HG02973 (cell line): ENCODE data around the gene BRSK1.

Experiments used
- ATAC-seq: cut with Tn5 transposase; IDR thresholded peaks from one replicate; pipeline ENCODE4 v1.9.1; 2021; ENCODE audit warnings: moderate library complexity; ENCODE audit not compliant: unreplicated experiment

BRSK1 gene

GRCh38 chr19:55350620-55351315, 67.0 kb downstream of the BRSK1 start:
- no peak for ATAC-seq

GRCh38 chr19:55352040-55352439, 68.2 kb downstream of the BRSK1 start:
- no peak for ATAC-seq

GRCh38 chr19:55352549-55353145, 68.8 kb downstream of the BRSK1 start:
- no peak for ATAC-seq

GRCh38 chr19:55353356-55353802, 69.6 kb downstream of the BRSK1 start:
- ATAC-seq: no peak

GRCh38 chr19:55353803-55354697, 70.3 kb downstream of the BRSK1 start:
- no peak for ATAC-seq

GRCh38 chr19:55354698-55355212, 71.0 kb downstream of the BRSK1 start, which contains the start of gene COX6B2:
Gene COX6B2, minus strand, starts transcription at chr19:55354719. Its CDS starts 198 bp downstream, at chr19:55354521.
- ATAC-seq: no peak

GRCh38 chr19:55355213-55355821, 71.5 kb downstream of the BRSK1 start:
- ATAC-seq: no peak

- ATAC-seq: no peak
These were observed 74.7 kb downstream of the BRSK1 start for GRCh38 chr19:55358493-55358892.

GRCh38 chr19:55358943-55359908, 75.4 kb downstream of the BRSK1 start:
- ATAC-seq: no peak

- ATAC-seq: no peak
These were observed 77.1 kb downstream of the BRSK1 start for GRCh38 chr19:55360902-55361301.
